A549 (cell line): Measurements from ENCODE around the gene FTH1.

ENCODE experiments used
- BHLHE40 ChIP-seq: IDR thresholded peaks from 2 replicates; pipeline ENCODE4 v1.6.1; 2012; ENCODE audit warnings: low read depth, low read length, inconsistent platforms
- CBX8 ChIP-seq: fragments of 200-600 bp; sonication (generic); IDR thresholded peaks from 2 replicates; pipeline ENCODE4 v1.6.1; 2016
- CHD4 ChIP-seq: fragments of 200-600 bp; sonication (generic); IDR thresholded peaks from 2 replicates; pipeline ENCODE4 v1.6.1; 2016; ENCODE audit warnings: antibody characterized with exemption, mild to moderate bottlenecking, borderline replicate concordance
- KDM5A ChIP-seq: fragments of 200-600 bp; sonication (generic); IDR thresholded peaks from 2 replicates; pipeline ENCODE4 v1.6.1; 2016; ENCODE audit warnings: antibody characterized with exemption, mild to moderate bottlenecking
- MAFK ChIP-seq: fragments of 450-650 bp; IDR thresholded peaks from 2 replicates; pipeline ENCODE4 v1.6.1; 2014; ENCODE audit not compliant: partially characterized antibody
- MYC ChIP-seq: IDR thresholded peaks from 2 replicates; pipeline ENCODE4 v1.6.1; 2012; ENCODE audit warnings: mild to moderate bottlenecking, inconsistent platforms, low read length, improper control_type of control experiment, borderline replicate concordance
- POLR2A ChIP-seq: IDR thresholded peaks from 2 replicates; pipeline ENCODE4 v1.6.1; 2012; ENCODE audit warnings: mild to moderate bottlenecking, low read length
- RARB ChIP-seq: fragments of 250-450 bp; sonication (Bioruptor Pico); IDR thresholded peaks from 2 replicates; pipeline ENCODE4 v1.8.0; 2021; ENCODE audit warnings: mild to moderate bottlenecking, moderate library complexity
- SMC3 ChIP-seq: fragments of >200 bp; sonication (Bioruptor Twin); formaldehyde crosslinking; IDR thresholded peaks from 3 replicates; pipeline ENCODE4 v1.6.1; 2018; ENCODE audit warnings: inconsistent platforms
- TF ChIP-seq, protein P1 (sequence below): fragments of >200 bp; sonication (Bioruptor Twin); formaldehyde crosslinking; IDR thresholded peaks from 3 replicates; pipeline ENCODE4 v1.5.1; 2016
- TF ChIP-seq, protein P2 (sequence below): fragments of 200-600 bp; sonication (generic); IDR thresholded peaks from 2 replicates; pipeline ENCODE4 v1.6.1; 2016; ENCODE audit warnings: antibody characterized with exemption, mild to moderate bottlenecking, moderate library complexity
- TF ChIP-seq, protein P3 (sequence below): IDR thresholded peaks from 2 replicates; pipeline ENCODE4 v1.6.1; 2012
- TF ChIP-seq, protein P4 (sequence below): fragments of 250-450 bp; sonication (Bioruptor Pico); IDR thresholded peaks from 2 replicates; pipeline ENCODE4 v1.5.0; 2021; ENCODE audit warnings: mild to moderate bottlenecking, moderate library complexity, borderline replicate concordance

DNA sequence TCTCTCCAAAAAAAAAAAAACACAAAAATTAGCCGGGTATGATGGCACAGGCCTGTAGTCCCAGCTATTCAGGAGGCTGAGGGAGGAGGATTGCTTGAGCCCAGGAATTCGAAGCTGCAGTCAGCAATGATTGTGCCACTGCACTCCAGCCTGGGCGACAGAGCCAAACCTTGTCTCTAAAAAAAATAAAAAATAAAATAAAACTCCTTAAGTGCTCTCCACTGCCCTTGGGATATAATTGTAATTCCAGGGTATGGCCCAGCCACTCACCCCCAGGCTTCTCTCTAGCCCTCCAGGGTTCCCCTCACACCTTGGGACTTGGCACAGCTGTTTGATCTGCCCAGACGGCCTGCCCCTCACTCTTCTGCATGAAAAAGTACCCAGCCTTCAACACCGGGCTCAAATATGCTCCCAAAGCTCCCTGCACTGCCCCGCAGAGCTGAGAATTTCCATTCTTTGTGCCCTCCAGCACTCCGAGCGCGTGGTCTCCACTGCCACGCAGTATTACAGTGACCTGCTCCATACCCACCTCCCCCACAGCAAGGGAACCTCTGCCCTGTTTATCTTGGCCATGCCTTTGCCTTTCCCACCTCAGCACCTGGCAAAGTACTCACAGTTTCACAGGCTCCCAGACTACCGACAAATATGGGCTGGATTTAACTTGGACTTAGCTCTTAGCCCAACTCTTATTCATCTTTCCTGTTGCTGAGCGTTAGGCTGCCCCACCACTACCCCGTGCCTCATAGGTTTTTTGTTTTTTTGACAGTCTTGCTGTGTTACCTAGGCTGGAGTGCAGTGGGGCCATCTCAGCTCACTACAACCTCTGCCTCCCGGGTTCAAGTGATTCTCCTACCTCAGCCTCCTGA, 7.6 kb upstream of the FTH1 start:
- TF ChIP-seq RARB (CRISPR knock-in tag) = no peak
- TF ChIP-seq CHD4 = no peak
- no peak for TF ChIP-seq KDM5A
- TF ChIP-seq, protein P1, sequence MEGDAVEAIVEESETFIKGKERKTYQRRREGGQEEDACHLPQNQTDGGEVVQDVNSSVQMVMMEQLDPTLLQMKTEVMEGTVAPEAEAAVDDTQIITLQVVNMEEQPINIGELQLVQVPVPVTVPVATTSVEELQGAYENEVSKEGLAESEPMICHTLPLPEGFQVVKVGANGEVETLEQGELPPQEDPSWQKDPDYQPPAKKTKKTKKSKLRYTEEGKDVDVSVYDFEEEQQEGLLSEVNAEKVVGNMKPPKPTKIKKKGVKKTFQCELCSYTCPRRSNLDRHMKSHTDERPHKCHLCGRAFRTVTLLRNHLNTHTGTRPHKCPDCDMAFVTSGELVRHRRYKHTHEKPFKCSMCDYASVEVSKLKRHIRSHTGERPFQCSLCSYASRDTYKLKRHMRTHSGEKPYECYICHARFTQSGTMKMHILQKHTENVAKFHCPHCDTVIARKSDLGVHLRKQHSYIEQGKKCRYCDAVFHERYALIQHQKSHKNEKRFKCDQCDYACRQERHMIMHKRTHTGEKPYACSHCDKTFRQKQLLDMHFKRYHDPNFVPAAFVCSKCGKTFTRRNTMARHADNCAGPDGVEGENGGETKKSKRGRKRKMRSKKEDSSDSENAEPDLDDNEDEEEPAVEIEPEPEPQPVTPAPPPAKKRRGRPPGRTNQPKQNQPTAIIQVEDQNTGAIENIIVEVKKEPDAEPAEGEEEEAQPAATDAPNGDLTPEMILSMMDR = no peak
- TF ChIP-seq CBX8 = no peak
- TF ChIP-seq, protein P2, sequence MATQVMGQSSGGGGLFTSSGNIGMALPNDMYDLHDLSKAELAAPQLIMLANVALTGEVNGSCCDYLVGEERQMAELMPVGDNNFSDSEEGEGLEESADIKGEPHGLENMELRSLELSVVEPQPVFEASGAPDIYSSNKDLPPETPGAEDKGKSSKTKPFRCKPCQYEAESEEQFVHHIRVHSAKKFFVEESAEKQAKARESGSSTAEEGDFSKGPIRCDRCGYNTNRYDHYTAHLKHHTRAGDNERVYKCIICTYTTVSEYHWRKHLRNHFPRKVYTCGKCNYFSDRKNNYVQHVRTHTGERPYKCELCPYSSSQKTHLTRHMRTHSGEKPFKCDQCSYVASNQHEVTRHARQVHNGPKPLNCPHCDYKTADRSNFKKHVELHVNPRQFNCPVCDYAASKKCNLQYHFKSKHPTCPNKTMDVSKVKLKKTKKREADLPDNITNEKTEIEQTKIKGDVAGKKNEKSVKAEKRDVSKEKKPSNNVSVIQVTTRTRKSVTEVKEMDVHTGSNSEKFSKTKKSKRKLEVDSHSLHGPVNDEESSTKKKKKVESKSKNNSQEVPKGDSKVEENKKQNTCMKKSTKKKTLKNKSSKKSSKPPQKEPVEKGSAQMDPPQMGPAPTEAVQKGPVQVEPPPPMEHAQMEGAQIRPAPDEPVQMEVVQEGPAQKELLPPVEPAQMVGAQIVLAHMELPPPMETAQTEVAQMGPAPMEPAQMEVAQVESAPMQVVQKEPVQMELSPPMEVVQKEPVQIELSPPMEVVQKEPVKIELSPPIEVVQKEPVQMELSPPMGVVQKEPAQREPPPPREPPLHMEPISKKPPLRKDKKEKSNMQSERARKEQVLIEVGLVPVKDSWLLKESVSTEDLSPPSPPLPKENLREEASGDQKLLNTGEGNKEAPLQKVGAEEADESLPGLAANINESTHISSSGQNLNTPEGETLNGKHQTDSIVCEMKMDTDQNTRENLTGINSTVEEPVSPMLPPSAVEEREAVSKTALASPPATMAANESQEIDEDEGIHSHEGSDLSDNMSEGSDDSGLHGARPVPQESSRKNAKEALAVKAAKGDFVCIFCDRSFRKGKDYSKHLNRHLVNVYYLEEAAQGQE = no peak
- TF ChIP-seq MYC = no peak
- TF ChIP-seq BHLHE40 = no peak
- no peak for TF ChIP-seq MAFK
- TF ChIP-seq, protein P3, sequence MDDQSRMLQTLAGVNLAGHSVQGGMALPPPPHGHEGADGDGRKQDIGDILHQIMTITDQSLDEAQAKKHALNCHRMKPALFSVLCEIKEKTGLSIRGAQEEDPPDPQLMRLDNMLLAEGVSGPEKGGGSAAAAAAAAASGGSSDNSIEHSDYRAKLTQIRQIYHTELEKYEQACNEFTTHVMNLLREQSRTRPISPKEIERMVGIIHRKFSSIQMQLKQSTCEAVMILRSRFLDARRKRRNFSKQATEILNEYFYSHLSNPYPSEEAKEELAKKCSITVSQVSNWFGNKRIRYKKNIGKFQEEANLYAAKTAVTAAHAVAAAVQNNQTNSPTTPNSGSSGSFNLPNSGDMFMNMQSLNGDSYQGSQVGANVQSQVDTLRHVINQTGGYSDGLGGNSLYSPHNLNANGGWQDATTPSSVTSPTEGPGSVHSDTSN = no peak
- TF ChIP-seq, protein P4, sequence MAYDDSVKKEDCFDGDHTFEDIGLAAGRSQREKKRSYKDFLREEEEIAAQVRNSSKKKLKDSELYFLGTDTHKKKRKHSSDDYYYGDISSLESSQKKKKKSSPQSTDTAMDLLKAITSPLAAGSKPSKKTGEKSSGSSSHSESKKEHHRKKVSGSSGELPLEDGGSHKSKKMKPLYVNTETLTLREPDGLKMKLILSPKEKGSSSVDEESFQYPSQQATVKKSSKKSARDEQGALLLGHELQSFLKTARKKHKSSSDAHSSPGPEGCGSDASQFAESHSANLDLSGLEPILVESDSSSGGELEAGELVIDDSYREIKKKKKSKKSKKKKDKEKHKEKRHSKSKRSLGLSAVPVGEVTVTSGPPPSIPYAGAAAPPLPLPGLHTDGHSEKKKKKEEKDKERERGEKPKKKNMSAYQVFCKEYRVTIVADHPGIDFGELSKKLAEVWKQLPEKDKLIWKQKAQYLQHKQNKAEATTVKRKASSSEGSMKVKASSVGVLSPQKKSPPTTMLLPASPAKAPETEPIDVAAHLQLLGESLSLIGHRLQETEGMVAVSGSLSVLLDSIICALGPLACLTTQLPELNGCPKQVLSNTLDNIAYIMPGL (CRISPR knock-in tag) = no peak
- TF ChIP-seq POLR2A = no peak
- no peak for TF ChIP-seq SMC3
